GM18498 (cell line): Measurements from ENCODE around the gene SLC13A2.
"Not testable (repeated sequence)": the region's sequence is repeated elsewhere in the genome, so short reads cannot be mapped to it uniquely, and the experiment has no call there.

Experiments used
- ATAC-seq: cut with Tn5 transposase; IDR thresholded peaks from one replicate; pipeline ENCODE4 v1.9.1; 2021; ENCODE audit warnings: mild to moderate bottlenecking, moderate library complexity; ENCODE audit not compliant: unreplicated experiment

SLC13A2 gene, protein sequence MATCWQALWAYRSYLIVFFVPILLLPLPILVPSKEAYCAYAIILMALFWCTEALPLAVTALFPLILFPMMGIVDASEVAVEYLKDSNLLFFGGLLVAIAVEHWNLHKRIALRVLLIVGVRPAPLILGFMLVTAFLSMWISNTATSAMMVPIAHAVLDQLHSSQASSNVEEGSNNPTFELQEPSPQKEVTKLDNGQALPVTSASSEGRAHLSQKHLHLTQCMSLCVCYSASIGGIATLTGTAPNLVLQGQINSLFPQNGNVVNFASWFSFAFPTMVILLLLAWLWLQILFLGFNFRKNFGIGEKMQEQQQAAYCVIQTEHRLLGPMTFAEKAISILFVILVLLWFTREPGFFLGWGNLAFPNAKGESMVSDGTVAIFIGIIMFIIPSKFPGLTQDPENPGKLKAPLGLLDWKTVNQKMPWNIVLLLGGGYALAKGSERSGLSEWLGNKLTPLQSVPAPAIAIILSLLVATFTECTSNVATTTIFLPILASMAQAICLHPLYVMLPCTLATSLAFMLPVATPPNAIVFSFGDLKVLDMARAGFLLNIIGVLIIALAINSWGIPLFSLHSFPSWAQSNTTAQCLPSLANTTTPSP

GRCh38 chr17:28473542-28473941 is at the start of gene SLC13A2:
TSS of gene SLC13A2 (plus strand) at chr17:28473644. CDS start at chr17:28473713, 69 bp downstream.
- no peak for ATAC-seq

DNA sequence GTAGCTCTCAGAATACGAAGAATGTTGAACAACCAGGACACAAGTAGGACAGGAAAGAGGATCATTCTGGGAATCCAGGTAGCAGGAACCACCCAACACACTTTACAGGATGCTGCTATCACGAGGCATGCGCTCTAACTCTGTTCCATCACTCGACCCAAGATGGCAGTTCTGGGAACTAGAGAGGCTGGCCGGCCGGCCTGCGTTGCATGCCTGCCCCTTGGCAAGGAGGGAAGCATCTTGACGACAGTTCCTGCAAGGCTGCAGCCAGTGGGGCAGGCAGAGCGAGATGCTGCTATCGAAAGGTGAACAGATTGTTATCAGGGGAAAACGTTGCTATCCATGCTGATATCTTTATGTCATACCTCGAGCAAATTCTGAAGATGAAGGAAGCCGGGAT is 48.2 kb upstream of the SLC13A2 start:
- no peak for ATAC-seq

DNA sequence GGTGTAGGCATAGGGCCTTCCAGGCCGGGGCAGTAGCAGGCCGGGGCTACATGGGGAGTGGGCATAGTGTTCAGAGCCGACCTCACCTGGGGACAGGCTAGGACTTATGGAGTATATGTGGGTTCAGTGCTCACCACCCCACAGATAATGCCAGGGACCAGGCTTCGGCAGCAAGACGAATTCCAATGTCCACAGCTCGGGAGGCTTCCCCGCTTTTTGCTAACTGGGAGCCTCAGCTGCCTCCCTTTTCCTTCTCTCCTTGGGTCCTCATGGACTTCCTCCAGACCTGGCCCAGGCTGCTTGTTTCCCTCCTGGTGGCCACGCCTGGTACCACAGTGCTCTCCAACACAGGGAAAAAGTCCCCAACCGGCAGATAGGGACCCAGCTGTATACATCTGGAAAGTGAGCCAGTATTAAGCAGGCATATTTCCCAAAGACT is 47.3 kb upstream of the SLC13A2 start:
- no peak for ATAC-seq

DNA sequence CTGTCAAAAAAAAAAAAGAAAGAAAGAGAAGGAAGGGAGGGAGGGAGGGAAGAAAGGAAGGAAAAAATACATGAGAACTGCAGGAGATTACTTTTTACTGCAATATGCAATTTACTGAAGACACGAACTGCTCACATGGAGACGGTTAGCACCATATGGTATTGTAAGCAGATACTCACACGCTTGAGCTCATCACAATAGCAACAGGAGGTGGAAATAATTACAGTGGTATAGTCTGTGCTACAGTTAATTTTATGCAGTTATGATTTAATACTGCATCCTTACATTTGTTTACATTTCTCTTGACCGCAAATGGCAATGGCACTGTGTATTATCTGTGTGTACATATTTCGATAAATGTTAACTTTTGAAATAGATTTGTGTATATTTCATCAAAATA is 46.1 kb upstream of the SLC13A2 start:
- no peak for ATAC-seq

DNA sequence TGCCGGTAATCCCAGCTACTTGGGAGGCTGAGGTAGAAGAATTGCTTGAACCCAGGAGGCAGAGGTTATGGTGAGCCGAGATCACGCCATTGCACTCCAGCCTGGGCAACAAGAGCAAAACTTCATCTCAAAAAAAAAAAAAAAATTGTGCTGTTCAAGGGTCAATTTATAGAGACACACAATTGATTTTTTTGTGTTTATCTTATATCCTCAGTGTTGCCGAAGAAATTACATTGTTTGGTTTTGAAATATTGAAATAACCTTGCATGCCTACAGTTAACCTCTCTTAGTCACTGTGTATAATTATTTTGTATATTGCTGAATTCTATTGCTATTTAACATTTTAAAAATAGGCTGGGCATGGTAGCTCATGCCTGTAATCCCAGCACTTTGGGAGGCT is 45.5 kb upstream of the SLC13A2 start:
- not testable (repeated sequence) for ATAC-seq

DNA sequence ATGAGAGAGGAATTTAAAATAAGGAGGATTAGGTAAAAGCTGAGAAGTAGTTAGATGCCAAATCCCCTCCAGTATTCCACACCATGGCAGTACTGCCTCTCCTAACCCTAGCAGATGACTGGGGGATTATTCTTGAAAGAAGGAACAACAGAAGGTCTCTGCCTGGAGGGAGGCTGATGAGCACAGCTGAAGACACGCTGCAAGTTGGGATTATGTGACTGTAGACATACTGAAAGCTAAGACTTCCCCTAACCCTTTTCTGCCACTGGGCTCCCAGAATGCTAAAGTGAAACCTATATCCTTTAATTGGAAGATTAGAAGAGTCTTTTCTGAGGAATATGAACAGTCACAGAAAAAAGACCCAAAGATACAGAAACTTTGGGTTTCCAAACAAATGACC is 39.7 kb upstream of the SLC13A2 start:
- no peak for ATAC-seq

- not testable (repeated sequence) for ATAC-seq
Observed at GRCh38 chr17:28434326-28434725, 39.1 kb upstream of the SLC13A2 start.

DNA sequence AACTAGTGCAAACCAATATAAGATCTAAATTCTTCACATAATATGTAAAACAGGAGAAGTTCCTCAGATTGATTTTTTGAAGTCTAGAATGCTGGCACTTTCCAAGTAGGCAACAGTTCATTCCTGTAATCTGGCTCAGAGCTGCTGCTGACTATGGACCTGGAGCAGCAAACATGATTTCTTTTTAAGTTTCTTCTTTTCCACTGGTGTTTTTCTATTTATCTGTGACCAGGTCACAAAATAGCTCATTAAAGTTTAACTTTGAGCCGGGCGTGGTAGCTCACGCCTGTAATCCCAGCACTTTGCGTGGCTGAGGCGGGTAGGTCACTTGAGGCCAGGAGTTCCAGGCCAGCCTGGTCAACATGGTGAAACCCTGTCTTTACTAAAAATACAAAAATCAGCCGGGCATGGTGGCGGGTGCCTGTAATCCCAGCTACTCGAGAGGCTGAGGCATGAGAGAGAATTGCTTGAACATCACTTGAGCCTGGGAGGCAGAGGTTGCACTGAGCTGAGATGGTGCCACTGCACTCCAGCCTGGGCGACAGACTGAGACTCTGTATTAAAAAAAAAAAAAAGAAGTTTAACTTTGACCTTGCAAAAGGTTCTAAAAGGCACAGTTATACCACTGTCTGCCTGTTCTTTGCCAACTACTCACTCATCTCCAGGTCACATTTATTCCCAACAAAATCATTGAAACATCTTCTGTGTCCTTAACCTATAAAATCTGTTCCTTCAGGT is 29.4 kb upstream of the SLC13A2 start:
- ATAC-seq, result no peak

- ATAC-seq, result no peak
Observed at GRCh38 chr17:28446716-28447395, 26.6 kb upstream of the SLC13A2 start.

GRCh38 chr17:28447396-28447760 is 26.1 kb upstream of the SLC13A2 start:
- ATAC-seq, result no peak

DNA sequence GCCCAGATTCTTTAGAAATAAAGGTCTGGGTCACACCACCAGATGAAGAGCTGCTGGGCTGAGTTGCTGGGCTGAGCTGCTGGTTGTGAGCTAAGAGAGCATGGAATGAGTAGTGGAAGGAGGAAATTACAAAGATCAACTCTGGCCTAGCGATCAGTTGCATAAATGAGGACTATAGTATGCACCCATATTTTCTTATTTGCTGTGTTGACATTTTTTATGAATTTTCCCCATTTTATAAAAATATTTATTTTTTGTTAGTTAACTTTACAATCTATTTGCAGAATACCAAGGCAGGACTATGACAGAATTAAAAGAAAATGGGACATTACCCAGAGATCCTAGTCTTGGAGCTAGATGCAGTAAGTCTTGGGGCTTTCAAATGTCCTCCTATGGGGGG is 23.6 kb upstream of the SLC13A2 start:
- ATAC-seq, result no peak

GRCh38 chr17:28457890-28458289 is 15.6 kb upstream of the SLC13A2 start:
- ATAC-seq, result no peak

DNA sequence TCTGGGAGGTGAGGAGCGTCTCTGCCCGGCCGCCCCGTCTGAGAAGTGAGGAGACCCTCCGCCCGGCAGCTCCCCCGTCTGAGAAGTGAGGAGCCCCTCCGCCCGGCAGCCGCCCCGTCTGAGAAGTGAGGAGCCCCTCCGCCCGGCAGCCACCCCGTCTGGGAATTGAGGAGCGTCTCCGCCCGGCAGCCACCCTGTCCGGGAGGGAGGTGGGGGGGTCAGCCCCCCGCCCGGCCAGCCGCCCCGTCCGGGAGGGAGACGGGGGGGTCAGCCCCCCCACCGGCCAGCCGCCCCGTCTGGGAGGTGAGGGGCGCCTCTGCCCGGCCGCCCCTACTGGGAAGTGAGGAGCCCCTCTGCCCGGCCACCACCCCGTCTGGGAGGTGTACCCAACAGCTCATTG is 14.6 kb upstream of the SLC13A2 start:
- not testable (repeated sequence) for ATAC-seq

GRCh38 chr17:28460901-28461300 is 12.5 kb upstream of the SLC13A2 start:
- ATAC-seq, result no peak

DNA sequence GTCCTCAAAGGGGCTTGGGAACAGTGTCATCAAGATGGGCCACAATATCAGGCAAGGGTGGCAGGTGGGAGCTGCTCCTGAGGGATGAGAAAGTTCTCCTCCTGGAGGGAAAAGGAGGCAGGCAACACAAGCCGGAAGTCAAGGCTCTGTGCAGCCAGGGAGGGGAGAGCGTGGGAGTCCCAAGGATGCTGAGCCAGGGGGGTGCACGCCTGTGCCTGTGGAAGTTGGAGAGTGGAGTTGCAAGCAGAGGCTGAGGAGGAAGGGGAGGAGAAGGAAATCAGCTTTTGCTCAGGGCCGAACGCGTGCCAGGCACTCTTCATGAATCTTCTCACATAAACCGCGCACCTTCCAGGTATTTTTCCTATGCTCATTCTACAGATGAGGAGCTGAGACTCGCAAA is 7.4 kb upstream of the SLC13A2 start:
- ATAC-seq, result no peak

DNA sequence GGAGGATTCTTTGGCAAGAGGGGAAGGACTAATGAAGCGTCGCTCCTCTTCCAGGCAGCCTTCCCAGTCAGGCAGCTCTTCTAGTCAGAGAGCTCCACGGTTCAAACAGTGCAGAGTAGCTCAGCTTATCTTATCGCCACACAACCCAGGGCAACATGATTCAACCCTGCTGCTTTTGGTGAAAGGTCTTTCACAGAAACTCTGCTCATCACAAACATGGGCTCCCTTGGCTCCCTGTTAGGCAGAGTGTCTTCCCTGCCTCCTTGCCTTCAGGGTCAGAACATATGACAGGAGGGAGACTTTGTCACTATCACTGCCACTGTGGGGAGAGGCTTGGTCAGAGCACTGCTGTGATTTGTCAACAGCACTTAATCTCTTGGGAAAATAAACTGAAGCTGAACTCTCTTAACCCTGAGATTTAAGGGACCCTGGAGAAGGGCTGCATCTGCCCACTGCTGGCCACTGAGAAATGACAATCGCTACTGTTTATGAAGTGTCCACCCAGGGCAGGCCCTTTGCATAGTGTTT is 6.9 kb upstream of the SLC13A2 start:
- no peak for ATAC-seq

DNA sequence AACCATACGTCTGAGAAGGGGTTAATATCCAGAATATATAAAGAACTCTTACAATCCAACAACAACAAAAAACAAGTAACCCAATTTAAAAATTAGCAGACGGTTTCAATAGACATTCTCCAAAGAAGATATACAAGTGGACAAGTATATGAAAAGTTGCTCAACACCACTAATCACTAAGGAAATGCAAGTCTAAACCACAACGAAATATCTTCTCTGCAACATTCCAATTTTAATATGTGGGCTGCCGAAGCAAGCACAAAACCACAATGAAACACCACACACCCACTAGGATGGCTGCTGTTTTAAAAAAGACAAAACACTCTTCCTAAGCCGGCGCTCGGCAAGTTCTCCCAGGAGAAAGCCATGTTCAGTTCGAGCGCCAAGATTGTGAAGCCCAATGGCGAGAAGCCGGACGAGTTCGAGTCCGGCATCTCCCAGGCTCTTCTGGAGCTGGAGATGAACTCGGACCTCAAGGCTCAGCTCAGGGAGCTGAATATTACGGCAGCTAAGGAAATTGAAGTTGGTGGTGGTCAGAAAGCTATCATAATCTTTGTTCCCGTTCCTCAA is 5.9 kb upstream of the SLC13A2 start:
- no peak for ATAC-seq

- not testable (repeated sequence) for ATAC-seq
Observed at GRCh38 chr17:28468033-28468735, 5.3 kb upstream of the SLC13A2 start.

GRCh38 chr17:28468781-28469180 is 4.7 kb upstream of the SLC13A2 start:
- ATAC-seq, result peak; percentile 66

DNA sequence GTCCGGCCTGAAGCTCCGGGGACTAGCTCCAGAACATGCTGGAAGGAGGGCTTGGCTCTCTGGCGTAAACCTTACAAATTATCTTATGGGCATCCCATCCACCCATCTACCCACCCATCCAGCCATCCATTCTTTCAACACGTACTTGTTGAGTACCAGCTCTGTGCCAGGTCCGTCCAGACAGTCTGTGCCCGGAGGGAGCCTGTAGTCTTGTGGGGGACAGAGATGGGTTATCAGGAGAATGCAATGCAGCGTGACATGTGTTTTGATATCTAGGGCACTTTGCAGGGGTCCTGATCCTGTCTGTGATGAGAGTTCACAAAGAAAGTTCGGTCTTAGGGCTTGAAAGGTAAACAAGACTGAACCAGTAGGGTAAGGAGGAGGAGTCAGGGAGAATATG is 4.1 kb upstream of the SLC13A2 start:
- no peak for ATAC-seq
